ENCODE measurements around the gene RNF141. TPM values are rescaled to one million over a fixed set of nuclear protein-coding genes. Genes with fewer than 3 reads are reported as not detected.

RNF141 gene
- total RNA-seq, 1 donor from 2014 or later, result 32.0 TPM

DNA sequence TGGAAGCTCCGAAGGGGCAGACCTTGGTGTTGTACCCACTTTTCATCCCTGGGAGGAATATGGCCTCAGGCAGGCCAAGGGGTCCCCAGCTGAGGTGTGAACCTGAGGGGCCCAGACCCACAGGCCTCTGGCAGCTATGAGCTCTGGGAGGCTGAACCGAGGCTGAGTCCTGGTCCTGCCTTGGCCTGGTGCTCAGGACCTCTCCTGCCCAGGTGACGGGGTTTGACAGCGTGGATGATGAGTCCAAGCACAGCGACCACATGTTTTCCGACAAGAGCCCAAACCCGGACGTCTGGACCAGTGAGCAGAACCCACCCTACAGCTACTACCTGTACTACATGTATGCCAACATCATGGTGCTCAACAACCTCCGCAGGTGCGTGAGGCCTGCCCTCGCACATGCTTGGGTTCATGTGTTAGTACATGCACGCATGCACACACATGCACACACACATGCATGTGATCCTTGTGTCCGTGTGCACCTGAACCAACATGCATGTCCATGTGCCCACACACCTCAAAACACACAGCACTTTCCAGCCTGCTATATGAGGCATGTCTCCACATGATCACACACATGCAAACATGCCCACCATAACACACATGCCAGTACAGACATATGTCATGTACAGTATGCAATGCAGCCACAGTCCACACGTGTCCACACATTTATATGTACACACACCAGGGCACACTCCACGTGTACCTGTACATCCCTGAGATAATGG lies 40.9 kb downstream of the RNF141 start:
- Mint-ChIP-seq H3K9me3 (ENCODE audit: low read depth) (no peaks in the 10 kb centered on the region), H3K36me3 (ENCODE audit: insufficient read depth) (peaks cover 7% of the 10 kb centered on the region), H3K4me1 (ENCODE audit: low read depth) (no peaks in the 10 kb centered on the region), H3K27me3 (no peaks in the 10 kb centered on the region), H3K27ac (no peak overlapping the region), H3K4me3 (ENCODE audit: low read depth) (no peak overlapping the region)
- TF ChIP-seq CTCF (IDR thresholded peaks at IDR 0.05; ENCODE audit: unreplicated experiment), result no peak
- no peak for DNase-seq (ENCODE audit: low spot score, unreplicated experiment)

- H3K4me1 Mint-ChIP-seq (ENCODE audit: low read depth), result no peaks in the 10 kb centered on the region
Observed at GRCh38 chr11:10499452-10499851, 41.5 kb downstream of the RNF141 start.

GRCh38 chr11:10498426-10499250 lies 42.3 kb downstream of the RNF141 start:
- no peak for DNase-seq (ENCODE audit: low spot score, unreplicated experiment)
- H3K27me3 Mint-ChIP-seq, result no peaks in the 10 kb centered on the region
- peaks cover 11% of the 10 kb centered on the region for H3K36me3 Mint-ChIP-seq (ENCODE audit: insufficient read depth)
- no peaks in the 10 kb centered on the region for H3K9me3 Mint-ChIP-seq (ENCODE audit: low read depth)
- H3K4me1 Mint-ChIP-seq (ENCODE audit: low read depth), result no peaks in the 10 kb centered on the region
- TF ChIP-seq CTCF (IDR thresholded peaks at IDR 0.05; ENCODE audit: unreplicated experiment), result no peak
- no peak overlapping the region for H3K27ac Mint-ChIP-seq
- H3K4me3 Mint-ChIP-seq (ENCODE audit: low read depth), result no peak overlapping the region

More at GRCh38 chr11:10499452-10499851, 41.5 kb downstream of the RNF141 start:
- DNase-seq (ENCODE audit: low spot score, unreplicated experiment), result no peak
- Mint-ChIP-seq H3K36me3 (ENCODE audit: insufficient read depth) (peaks cover 7% of the 10 kb centered on the region), H3K4me3 (ENCODE audit: low read depth) (no peak overlapping the region), H3K27me3 (no peaks in the 10 kb centered on the region), H3K27ac (no peak overlapping the region), H3K9me3 (ENCODE audit: low read depth) (no peaks in the 10 kb centered on the region)
- TF ChIP-seq CTCF (IDR thresholded peaks at IDR 0.05; ENCODE audit: unreplicated experiment), result no peak

- H3K4me3 Mint-ChIP-seq (ENCODE audit: low read depth), result no peak overlapping the region
- no peaks in the 10 kb centered on the region for H3K4me1 Mint-ChIP-seq (ENCODE audit: low read depth)
- H3K36me3 Mint-ChIP-seq (ENCODE audit: insufficient read depth), result peaks cover 13% of the 10 kb centered on the region
- no peaks in the 10 kb centered on the region for H3K9me3 Mint-ChIP-seq (ENCODE audit: low read depth)
- TF ChIP-seq CTCF (IDR thresholded peaks at IDR 0.05; ENCODE audit: unreplicated experiment), result no peak
- H3K27me3 Mint-ChIP-seq, result no peaks in the 10 kb centered on the region
- no peak for DNase-seq (ENCODE audit: low spot score, unreplicated experiment)
- no peak overlapping the region for H3K27ac Mint-ChIP-seq
Observed at GRCh38 chr11:10498022-10498400, 43.0 kb downstream of the RNF141 start.

DNA sequence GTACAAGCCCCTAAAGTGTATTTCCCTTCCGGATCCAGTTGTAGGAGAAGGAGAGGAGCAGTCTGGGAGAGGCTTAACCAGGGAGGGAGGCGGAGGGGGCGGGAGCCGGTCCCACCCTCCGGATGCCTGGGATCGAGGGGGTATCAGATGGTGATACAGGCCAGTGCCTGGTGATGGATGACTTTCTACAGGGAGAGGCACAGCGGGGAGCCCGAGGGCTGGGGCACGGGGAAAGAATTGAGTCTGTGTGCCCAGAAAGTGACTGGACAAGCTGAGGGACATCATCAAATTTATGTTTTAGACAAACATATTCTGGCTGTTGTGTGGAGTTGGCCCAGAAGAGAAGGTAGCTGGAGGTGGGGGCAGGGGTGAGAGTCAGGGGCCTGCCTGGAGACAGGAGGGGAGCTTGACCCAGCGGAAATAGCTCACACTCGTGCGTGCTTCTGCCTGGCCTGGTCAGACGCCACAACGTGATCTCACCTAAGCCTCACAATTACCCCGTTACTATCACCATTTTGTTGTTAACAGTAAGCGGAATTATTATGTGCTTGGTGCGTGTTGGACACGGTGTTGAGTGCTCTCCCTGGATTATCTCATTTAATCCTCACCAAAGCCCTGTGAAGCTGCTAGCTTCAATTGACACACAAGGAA lies 43.5 kb downstream of the RNF141 start:
- TF ChIP-seq CTCF (IDR thresholded peaks at IDR 0.05; ENCODE audit: unreplicated experiment), result no peak
- no peak overlapping the region for H3K27ac Mint-ChIP-seq
- no peaks in the 10 kb centered on the region for H3K4me1 Mint-ChIP-seq (ENCODE audit: low read depth)
- peaks cover 14% of the 10 kb centered on the region for H3K36me3 Mint-ChIP-seq (ENCODE audit: insufficient read depth)
- no peak for DNase-seq (ENCODE audit: low spot score, unreplicated experiment)
- no peaks in the 10 kb centered on the region for H3K9me3 Mint-ChIP-seq (ENCODE audit: low read depth)
- no peaks in the 10 kb centered on the region for H3K27me3 Mint-ChIP-seq
- H3K4me3 Mint-ChIP-seq (ENCODE audit: low read depth), result no peak overlapping the region

Data from progenitor cell of endocrine pancreas (in vitro differentiated cells).